Measurements from ENCODE around the gene SLC16A14. TPM values are rescaled to one million over a fixed set of nuclear protein-coding genes. Genes with fewer than 3 reads are reported as not detected.

SLC16A14 gene
- total and polyA plus RNA-seq, 10 of the 15 experiments (the other 5 are each of a cell fraction or from before 2014, with no cell fraction given), result 0.87 to 6.4 (median 4.1) TPM; not detected in 1

- no peak for TF ChIP-seq BACH1 (IDR thresholded peaks at IDR 0.05; ENCODE audit: borderline replicate concordance)
- no peak for TF ChIP-seq ZBED1 (IDR thresholded peaks at IDR 0.05; ENCODE audit: borderline replicate concordance)
Measured at GRCh38 chr2:230011617-230012016, 57.1 kb downstream of the SLC16A14 start (continued).

- no peak for TF ChIP-seq IRF4 (IDR thresholded peaks at IDR 0.05; ENCODE audit: low read depth, low read length)
- no peak for TF ChIP-seq NFIC (IDR thresholded peaks at IDR 0.05; ENCODE audit: low read depth, low read length)
- TF ChIP-seq BHLHE40 (IDR thresholded peaks at IDR 0.05; ENCODE audit: borderline replicate concordance in 1 of 2, low read depth in 2 of 2, low read length in 1 of 2), result no peak
- TF ChIP-seq NFYB (IDR thresholded peaks at IDR 0.05; ENCODE audit: insufficient read depth, low read depth, low read length), result no peak
- TF ChIP-seq REST (IDR thresholded peaks at IDR 0.05; ENCODE audit: low read depth, low read length), result no peak
- TF ChIP-seq ZNF217 (IDR thresholded peaks at IDR 0.05), result no peak
- no peak for TF ChIP-seq PML (IDR thresholded peaks at IDR 0.05; ENCODE audit: low read length)
- Histone ChIP-seq H3K9ac (ENCODE audit: control insufficient read depth, insufficient read depth, low read length) (no peak overlapping the region), H3K27ac (ENCODE audit: control insufficient read depth, insufficient read depth) (no peak overlapping the region), H3K4me2 (ENCODE audit: control insufficient read depth, insufficient read depth) (no peak overlapping the region), H3K9me3 (replicated peaks; ENCODE audit: control insufficient read depth, insufficient read depth, low read length) (no peaks in the 10 kb centered on the region), H2AFZ (ENCODE audit: control insufficient read depth, low read depth, low read length) (no peak overlapping the region), H3K4me3 (no peak overlapping the region), H3K79me2 (ENCODE audit: control insufficient read depth, insufficient read depth, low read length) (no peaks in the 10 kb centered on the region), H4K20me1 (ENCODE audit: control insufficient read depth, insufficient read depth) (no peaks in the 10 kb centered on the region), H3K27me3 (replicated peaks in 1 of 2; ENCODE audit: control insufficient read depth in 2 of 2, insufficient read depth in 2 of 2, low read length in 1 of 2) (no peaks in the 10 kb centered on the region), H3K4me1 (ENCODE audit: control insufficient read depth, insufficient read depth, low read length) (no peaks in the 10 kb centered on the region), H3K36me3 (ENCODE audit: control insufficient read depth in 2 of 2, insufficient read depth in 2 of 2, low read length in 1 of 2) (no peaks in the 10 kb centered on the region)
- WGBS (ENCODE audit: insufficient coverage, insufficient replicate concordance, low lambda C conversion rate, missing lambda C conversion rate), result 93% methylated on average over 6 of the region's 6 CpGs
- FAIRE-seq, result no peak
- ChIA-PET POLR2A (no interaction called here), RAD21 (ENCODE audit: unreplicated experiment) (no interaction called here), SMC1A (ENCODE audit: uncharacterized antibody, unreplicated experiment) (interaction anchor here (4.9 kb wide), 1 partner anchor 149 kb away, joined by 32 read pairs; no protein-coding TSS in a partner anchor), CTCF (interaction anchor here (0.6 to 3.0 kb wide), 5 partner anchors 8 to 803 kb away, joined by 3 to 14 read pairs (median 4); no protein-coding TSS in a partner anchor)
- in situ Hi-C loops (cut with MboI), result no loop called here
- no peak for ATAC-seq
- intact Hi-C loops (cut with micrococcal nuclease; ENCODE audit: unreplicated experiment), result no loop called here
- no TSS peak for BruUV-seq (replicated peaks)
- DNase-seq (ENCODE audit: low read depth, low spot score), result no peak
Measured at GRCh38 chr2:230010501-230010900, 58.2 kb downstream of the SLC16A14 start.

Measured in GM12878 (cell line).